Psoas muscle (tissue), 8 donors: ENCODE results near the gene LRRIQ4. TPM values are rescaled to one million over a fixed set of nuclear protein-coding genes. Genes with fewer than 3 reads are reported as not detected.

ENCODE experiments used
- ATAC-seq, 4 donors: fragments of 200-7000 bp; cut with Tn5 transposase; one replicate each; pipeline ENCODE4 v1.9.1; 2020; ENCODE audit warnings: moderate library complexity in 3 of 4, mild to moderate bottlenecking in 2 of 4
- DNase-seq, 2 donors: peaks; one replicate each; pipeline ENCODE4 v3.0.0-alpha.2; 2020
- H3K27ac ChIP-seq: fragments of 200-600 bp; one replicate; pipeline ENCODE4 v1.8.0; 2022
- H3K27me3 ChIP-seq, 3 donors: fragments of 200-600 bp in 1 of 3; one replicate each; pipeline versions ENCODE4 v1.6.1 to v1.8.0; 2013 to 2022; ENCODE audit warnings: low read length in 2 of 3, mild to moderate bottlenecking in 2 of 3, moderate library complexity in 1 of 3; ENCODE audit not compliant: insufficient read depth in 3 of 3
- H3K36me3 ChIP-seq, 2 donors: fragments of 200-600 bp in 1 of 2; one replicate each; pipeline versions ENCODE4 v1.6.1 to v1.8.0; 2013 to 2022; ENCODE audit warnings: low read depth in 1 of 2, mild to moderate bottlenecking in 1 of 2, moderate library complexity in 1 of 2; ENCODE audit not compliant: insufficient read depth in 1 of 2
- H3K4me1 ChIP-seq: fragments of 200-600 bp; one replicate; pipeline ENCODE4 v1.8.0; 2022
- H3K4me3 ChIP-seq: fragments of 200-600 bp; one replicate; pipeline ENCODE4 v1.8.0; 2022; ENCODE audit warnings: mild to moderate bottlenecking
- H3K9me3 ChIP-seq: fragments of 200-600 bp; one replicate; pipeline ENCODE4 v1.8.0; 2022
- WGBS, 3 donors: extraction: QIAGEN DNeasy Blood & Tissue Kit; methylation state at CpG; one replicate each; pipeline versions ENCODE4 v1.1.6 to v1.1.7; 2013; 5-methylcytosine and 5-hydroxymethylcytosine counted together
- intact Hi-C, 2 donors: fragments of 100-400 bp; cut with DNase I; formaldehyde crosslinking; loops; one replicate each; pipeline versions ENCODE4 v1.11.0 to v1.14.2; 2022
- polyA plus RNA-seq, 3 donors: library from polyadenylated mRNA; stranded (reverse); fragments of 200-250 nt; gene quantifications; one replicate each; pipeline ENCODE4 v1.2.3, GENCODE V29; 2013
- total RNA-seq, 4 donors: library from RNA; stranded (reverse); fragmentation: NEBNext Ultra II Directional in 2 of 4; extraction: Animal tissue kit (Norgen Biotek cat#: 25700) in 2 of 4; gene quantifications; one replicate each; pipeline versions ENCODE4 v1.2.1 to v1.2.4, GENCODE V29; 2021 to 2023
- TF ChIP-seq, protein P1 (sequence below): fragments of 200-600 bp; IDR thresholded peaks from one replicate; pipeline ENCODE4 v1.8.0; 2022; ENCODE audit warnings: antibody characterized with exemption
- donor health status: healthy with polysubstance abuse.
- donor health status: DM: no; HTN: no; CAD: no; lungs with moderate emphysema.
- donor health status: Bipolar disorder and iron deficiency.
- donor health status: healthy.
- donor health status: DM: yes; HTN: yes; CAD: no.
- donor health status: DM: no; HTN: no; CAD: no.
- donor health status: DM: no; HTN: no; CAD: no.
- donor health status: DM: yes; HTN: yes; CAD: no.

Gene LRRIQ4
- total and polyA plus RNA-seq, 7 donors, result 0.01 TPM; not detected in 6

DNA sequence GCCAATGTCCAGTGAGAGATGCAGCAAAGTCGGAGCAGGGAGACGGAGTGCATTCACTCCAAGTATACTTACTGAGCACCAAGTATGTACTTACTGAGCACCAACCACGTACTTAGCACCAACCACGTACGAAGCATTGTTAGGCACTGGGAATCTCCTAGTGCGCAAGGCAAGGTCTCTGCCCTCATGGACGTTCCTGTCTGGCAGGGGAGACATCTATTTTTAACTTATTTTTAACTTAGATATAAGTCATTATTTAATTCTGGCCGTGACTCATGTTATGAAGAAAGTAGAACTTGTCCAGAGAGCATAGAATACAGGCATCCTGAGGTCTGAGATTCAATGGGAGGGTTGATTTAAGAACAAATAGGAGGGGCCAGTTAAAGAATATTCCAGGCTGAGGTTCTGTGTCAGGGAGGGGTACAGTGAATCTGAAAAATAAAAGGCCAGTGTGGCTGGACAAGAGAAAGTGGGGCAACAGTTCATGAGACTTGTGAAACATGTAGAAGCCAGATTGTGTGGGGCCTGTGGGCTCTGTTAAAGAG is 66.4 kb downstream of the LRRIQ4 start:
- TF ChIP-seq, protein P1, sequence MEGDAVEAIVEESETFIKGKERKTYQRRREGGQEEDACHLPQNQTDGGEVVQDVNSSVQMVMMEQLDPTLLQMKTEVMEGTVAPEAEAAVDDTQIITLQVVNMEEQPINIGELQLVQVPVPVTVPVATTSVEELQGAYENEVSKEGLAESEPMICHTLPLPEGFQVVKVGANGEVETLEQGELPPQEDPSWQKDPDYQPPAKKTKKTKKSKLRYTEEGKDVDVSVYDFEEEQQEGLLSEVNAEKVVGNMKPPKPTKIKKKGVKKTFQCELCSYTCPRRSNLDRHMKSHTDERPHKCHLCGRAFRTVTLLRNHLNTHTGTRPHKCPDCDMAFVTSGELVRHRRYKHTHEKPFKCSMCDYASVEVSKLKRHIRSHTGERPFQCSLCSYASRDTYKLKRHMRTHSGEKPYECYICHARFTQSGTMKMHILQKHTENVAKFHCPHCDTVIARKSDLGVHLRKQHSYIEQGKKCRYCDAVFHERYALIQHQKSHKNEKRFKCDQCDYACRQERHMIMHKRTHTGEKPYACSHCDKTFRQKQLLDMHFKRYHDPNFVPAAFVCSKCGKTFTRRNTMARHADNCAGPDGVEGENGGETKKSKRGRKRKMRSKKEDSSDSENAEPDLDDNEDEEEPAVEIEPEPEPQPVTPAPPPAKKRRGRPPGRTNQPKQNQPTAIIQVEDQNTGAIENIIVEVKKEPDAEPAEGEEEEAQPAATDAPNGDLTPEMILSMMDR, result no peak
- H3K9me3 ChIP-seq, result no peaks in the 10 kb centered on the region
- H3K27ac ChIP-seq, result no peak overlapping the region
- H3K4me3 ChIP-seq, result no peak overlapping the region
- H3K36me3 ChIP-seq, result no peaks in the 10 kb centered on the region
- DNase-seq (no peak), ATAC-seq (peak in 1 of 4 donors; percentile 28)
- WGBS, 3 donors, result 73 to 85% (median 83%) methylated on average over 8 of the region's 8 CpGs
- intact Hi-C loops, result no loop called here
- H3K27me3 ChIP-seq, result no peaks in the 10 kb centered on the region
- H3K4me1 ChIP-seq, result no peaks in the 10 kb centered on the region

DNA sequence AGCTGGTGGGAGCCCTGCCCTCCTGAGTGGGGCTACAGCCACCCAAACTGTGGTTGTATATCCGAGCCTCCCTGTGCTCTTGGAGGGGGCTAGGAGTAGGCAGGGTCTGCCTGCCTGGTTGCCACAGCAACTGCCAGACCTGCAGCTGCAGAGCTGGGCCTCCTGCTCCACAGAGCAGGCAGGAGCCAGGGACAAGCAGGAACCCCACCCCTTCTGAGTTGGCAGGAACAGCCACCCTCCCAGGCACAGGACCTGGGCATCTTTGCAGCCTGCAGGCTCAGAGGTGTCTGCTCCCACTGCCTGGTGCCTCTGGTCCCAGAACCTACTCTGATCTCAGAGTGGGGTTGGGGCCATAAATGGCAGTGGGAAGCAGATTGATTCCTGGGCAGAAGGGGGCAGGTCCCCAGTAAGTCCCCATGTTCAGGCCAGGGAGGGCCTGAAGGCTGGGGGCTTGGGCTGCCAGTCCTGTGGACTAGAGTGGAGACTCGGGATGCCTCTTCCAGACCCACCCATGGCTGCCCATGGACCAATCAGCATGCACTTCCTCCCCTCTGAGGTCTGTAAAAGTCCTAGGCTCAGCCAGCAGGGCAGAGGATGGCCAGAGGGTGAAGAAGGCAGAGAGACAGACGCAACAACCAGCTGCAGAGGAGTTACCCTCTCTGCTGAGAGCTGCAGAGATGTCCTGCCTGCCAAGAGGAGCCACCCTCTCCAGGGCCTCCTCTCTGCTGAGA is 67.3 kb downstream of the LRRIQ4 start:
- ATAC-seq, result no peak
- intact Hi-C loops, result no loop called here
- Histone ChIP-seq H3K4me3 (no peak overlapping the region), H3K9me3 (no peaks in the 10 kb centered on the region), H3K4me1 (no peaks in the 10 kb centered on the region), H3K36me3 (no peaks in the 10 kb centered on the region), H3K27me3 (no peaks in the 10 kb centered on the region), H3K27ac (no peak overlapping the region)
- WGBS, 3 donors, result 45 to 60% (median 46%) methylated on average over 3 of the region's 3 CpGs
- TF ChIP-seq, protein P1, result no peak
- DNase-seq, result no peak

DNA sequence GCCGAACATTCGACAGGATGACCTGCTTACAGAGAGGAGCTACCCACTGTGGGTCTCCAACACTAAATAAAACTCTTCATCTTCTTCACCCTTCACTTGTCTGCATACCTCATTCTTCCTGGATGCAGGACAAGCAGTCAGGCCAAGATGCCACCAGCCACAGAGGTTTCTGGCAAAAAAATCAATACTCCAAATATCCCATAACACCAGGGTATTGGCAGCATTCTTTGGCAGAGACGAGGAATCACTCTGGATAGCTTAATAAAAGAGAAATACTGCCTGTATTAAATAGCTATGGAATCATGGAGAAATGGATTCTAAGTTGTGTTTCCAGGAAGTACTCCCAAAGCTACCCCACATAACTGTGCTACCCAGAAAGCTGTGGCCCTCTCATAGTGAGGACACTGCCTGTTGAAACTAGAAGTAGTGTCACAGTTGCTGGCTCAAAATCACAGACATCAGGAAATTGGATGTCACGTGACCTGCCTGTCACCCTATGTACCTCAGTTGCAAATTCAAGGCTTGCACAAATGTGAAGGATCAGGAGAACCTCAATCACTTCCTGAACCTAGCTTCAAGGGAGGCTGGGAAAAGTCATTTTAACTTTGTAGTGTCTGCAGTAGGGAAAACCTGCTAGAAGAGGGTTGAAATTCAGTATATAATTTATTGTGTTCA is 68.0 kb downstream of the LRRIQ4 start:
- Histone ChIP-seq H3K4me1 (no peaks in the 10 kb centered on the region), H3K27me3 (no peaks in the 10 kb centered on the region), H3K9me3 (no peaks in the 10 kb centered on the region), H3K4me3 (no peak overlapping the region), H3K27ac (no peak overlapping the region), H3K36me3 (no peaks in the 10 kb centered on the region)
- intact Hi-C loops, result no loop called here
- 61 to 71% (median 67%) methylated on average over 4 of the region's 4 CpGs for WGBS, 3 donors
- TF ChIP-seq, protein P1, result no peak
- no peak for ATAC-seq
- no peak for DNase-seq

DNA sequence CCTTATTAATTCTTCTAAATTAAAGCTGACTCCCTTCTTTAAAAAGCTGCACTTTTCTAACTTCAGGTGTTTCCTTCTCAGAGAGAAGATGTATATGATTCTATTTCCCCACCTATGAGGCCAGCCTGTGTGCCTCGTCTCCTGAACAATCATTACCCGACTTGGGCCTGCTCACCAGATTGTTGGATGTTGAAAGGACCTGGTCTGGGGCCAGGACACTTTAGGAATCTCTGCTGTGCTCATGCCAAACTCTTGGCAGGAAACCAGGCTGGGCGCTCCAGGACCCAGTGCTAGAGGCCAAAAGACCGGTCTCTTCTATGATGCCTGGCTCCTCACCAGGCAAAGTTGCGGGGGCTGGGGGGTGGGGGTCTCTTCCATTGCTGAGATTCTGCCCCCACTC is 74.0 kb downstream of the LRRIQ4 start:
- Histone ChIP-seq H3K27ac (no peak overlapping the region), H3K36me3 (no peaks in the 10 kb centered on the region), H3K27me3 (no peaks in the 10 kb centered on the region), H3K4me3 (no peak overlapping the region), H3K9me3 (no peaks in the 10 kb centered on the region), H3K4me1 (no peaks in the 10 kb centered on the region)
- TF ChIP-seq, protein P1, result no peak
- peak; percentile 43 to 90 (median 80) for ATAC-seq
- DNase-seq, result peak; percentile 56 to 71
- intact Hi-C loops, result no loop called here
- WGBS, 3 donors, result 19 to 23% (median 20%) methylated on average over 5 of the region's 5 CpGs

Other genes with a start within 250 kb of the LRRIQ4 start
- 10 to 100 TPM in 1 of 4 donors, 1 to 10 TPM in 3; 6.6 to 11.5 (median 8.1) TPM for gene MECOM, start 149.2 kb upstream of the LRRIQ4 start, total RNA-seq
- 1 to 10 TPM; 2.5 to 2.7 (median 2.6) TPM for gene MECOM, start 149.2 kb upstream of the LRRIQ4 start, polyA plus RNA-seq
- 1 to 10 TPM in 2 of 4 donors, under 1 TPM in 1, not detected in 1; 0.75 to 4.8 (median 1.5) TPM for gene TERC, start 47.8 kb upstream of the LRRIQ4 start, total RNA-seq
- gene TERC, start 47.8 kb upstream of the LRRIQ4 start, polyA plus RNA-seq, result under 1 TPM in 2 of 3 donors, not detected in 1; 0.23 to 0.31 TPM
- under 1 TPM; 0.74 to 0.81 (median 0.74) TPM for gene ACTRT3, start 43.3 kb upstream of the LRRIQ4 start, total RNA-seq
- 1 to 10 TPM in 2 of 3 donors, under 1 TPM in 1; 0.63 to 3.0 (median 1.5) TPM for gene ACTRT3, start 43.3 kb upstream of the LRRIQ4 start, polyA plus RNA-seq
- gene MYNN, start 39.5 kb upstream of the LRRIQ4 start, total RNA-seq, result 10 to 100 TPM; 13.5 to 16.8 (median 15.8) TPM
- gene MYNN, start 39.5 kb upstream of the LRRIQ4 start, polyA plus RNA-seq, result 10 to 100 TPM; 10.1 to 16.8 (median 10.5) TPM
- under 1 TPM; 0.26 to 0.69 (median 0.49) TPM for gene LRRC34, start within 50 bp of the LRRIQ4 start, total RNA-seq
- 1 to 10 TPM in 1 of 3 donors, under 1 TPM in 2; 0.23 to 1.7 (median 0.26) TPM for gene LRRC34, start within 50 bp of the LRRIQ4 start, polyA plus RNA-seq
- gene LRRC31, start 57.1 kb downstream of the LRRIQ4 start, total RNA-seq, result not detected
- gene LRRC31, start 57.1 kb downstream of the LRRIQ4 start, polyA plus RNA-seq, result under 1 TPM in 1 of 3 donors, not detected in 2; 0.01 TPM
- not detected for gene SAMD7, start 98.7 kb downstream of the LRRIQ4 start, total RNA-seq
- gene SAMD7, start 98.7 kb downstream of the LRRIQ4 start, polyA plus RNA-seq, result not detected
- gene SEC62, start 153.9 kb downstream of the LRRIQ4 start, total RNA-seq, result 10 to 100 TPM; 61.5 to 78.2 (median 71.5) TPM
- gene SEC62, start 153.9 kb downstream of the LRRIQ4 start, polyA plus RNA-seq, result 10 to 100 TPM; 38.1 to 70.2 (median 61.7) TPM
- 1 to 10 TPM in 1 of 4 donors, under 1 TPM in 3; 0.42 to 1.1 (median 0.87) TPM for gene GPR160, start 225.1 kb downstream of the LRRIQ4 start, total RNA-seq
- gene GPR160, start 225.1 kb downstream of the LRRIQ4 start, polyA plus RNA-seq, result 1 to 10 TPM in 1 of 3 donors, under 1 TPM in 2; 0.52 to 1.2 (median 0.64) TPM